GM19467 (cell line): ENCODE measurements around the gene GSC2.
"Not testable (repeated sequence)": the region's sequence is repeated elsewhere in the genome, so short reads cannot be mapped to it uniquely, and the experiment has no call there.

ENCODE experiments used
- ATAC-seq: cut with Tn5 transposase; IDR thresholded peaks from one replicate; pipeline ENCODE4 v1.9.1; 2021; ENCODE audit warnings: mild to moderate bottlenecking, moderate library complexity; ENCODE audit not compliant: unreplicated experiment

Gene GSC2

DNA sequence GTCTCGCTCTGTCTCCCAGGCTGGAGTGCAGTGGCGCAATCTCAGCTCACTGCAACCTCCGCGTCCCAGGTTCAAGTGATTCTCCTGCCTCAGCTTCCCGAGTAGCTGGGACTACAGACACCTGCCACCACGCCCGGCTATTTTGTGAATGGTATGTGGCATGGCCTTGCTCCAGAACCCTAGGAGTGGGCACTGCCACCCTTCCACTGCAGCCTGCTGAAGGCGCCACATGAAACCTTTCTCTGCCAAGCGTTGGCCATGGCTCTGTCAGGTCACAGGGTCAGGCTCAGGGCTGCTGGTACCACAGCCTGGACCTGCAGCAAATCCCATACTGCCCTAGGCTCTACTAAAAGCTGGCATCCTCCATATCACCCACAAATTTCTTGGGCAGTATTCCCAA is 6.0 kb upstream of the GSC2 start:
- not testable (repeated sequence) for ATAC-seq

DNA sequence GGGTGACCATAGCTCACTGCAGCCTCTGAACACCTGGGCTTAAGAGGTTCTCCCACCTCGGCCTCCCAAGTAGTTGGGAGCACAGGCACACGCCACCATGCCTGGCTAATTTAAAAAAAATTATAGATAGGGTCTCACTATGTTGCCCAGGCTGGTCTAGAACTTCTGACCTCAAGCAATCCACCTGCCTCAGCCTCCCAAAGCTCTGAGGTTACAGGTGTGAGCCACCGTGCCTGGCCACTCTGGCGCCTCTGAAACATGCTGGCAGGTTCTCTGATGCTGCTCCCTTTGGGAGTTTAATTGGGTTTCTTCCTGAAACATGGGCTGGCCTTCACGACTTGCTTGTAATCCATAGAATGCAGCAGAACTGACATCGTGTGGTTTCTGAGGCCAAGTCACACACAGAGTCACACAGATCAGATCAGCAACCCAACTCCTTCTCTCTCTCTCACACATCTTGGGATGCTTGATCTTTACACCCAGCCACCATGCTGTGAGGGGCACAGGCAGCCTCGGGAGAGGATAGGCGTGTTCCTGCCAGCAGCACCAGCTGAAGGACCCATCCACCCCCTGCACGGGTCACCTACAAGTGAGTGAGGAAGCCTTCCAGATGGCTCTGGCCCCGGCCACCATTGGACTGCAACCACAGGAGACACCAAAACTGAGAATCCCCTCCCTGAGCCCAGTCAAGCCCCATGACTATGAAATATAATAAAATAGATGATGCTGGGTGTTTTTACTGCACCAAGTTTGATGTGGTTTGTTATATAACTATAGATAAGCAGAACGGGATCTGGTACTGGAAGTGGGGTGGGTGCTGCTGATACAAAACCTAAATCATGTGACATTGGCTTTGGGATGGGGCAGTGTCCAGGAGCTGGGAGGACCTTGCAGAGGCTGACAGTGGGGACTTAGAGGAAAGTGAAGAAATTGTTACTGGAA is 3.1 kb upstream of the GSC2 start:
- no peak for ATAC-seq

DNA sequence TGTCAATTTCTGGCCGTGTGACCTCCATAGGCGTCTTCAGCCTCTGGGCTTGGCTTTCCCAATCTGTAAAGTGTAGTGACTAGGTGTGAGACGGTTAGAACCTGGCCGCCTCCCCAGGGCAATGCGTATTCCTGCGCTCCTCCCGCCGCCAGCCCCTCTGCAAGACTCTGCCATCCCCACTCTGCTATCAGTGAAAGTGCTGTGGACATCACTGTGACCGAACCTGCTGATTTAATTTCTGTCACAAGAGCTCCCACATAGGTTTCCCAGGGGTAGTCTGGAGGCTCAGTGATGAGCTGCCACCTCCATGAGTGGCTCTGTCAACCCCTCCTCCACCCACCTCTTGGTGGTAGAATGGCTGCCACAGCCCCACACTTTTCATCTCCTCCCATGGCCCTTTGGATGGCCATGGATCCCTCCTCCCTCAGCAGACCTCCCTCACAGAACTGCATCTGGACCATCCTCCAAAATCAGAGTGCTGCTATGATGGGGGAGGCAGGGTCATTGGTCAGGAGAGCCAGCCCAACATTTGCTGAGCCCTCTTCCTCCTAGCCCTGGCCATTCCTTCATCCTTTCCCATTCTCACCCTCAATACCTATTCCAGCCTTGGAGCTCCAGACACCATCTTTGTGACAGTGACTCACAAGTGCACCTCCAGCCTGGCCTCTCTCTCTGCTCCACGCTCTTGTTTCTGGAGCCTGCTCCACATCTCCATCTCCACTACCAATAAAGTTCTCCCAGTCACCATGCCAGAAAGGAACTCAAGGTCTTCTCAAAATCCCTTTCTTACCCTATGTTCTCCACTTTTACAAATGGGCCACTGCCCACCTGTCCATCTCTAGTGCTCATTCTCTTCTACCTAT is 1.5 kb upstream of the GSC2 start:
- ATAC-seq = no peak

DNA sequence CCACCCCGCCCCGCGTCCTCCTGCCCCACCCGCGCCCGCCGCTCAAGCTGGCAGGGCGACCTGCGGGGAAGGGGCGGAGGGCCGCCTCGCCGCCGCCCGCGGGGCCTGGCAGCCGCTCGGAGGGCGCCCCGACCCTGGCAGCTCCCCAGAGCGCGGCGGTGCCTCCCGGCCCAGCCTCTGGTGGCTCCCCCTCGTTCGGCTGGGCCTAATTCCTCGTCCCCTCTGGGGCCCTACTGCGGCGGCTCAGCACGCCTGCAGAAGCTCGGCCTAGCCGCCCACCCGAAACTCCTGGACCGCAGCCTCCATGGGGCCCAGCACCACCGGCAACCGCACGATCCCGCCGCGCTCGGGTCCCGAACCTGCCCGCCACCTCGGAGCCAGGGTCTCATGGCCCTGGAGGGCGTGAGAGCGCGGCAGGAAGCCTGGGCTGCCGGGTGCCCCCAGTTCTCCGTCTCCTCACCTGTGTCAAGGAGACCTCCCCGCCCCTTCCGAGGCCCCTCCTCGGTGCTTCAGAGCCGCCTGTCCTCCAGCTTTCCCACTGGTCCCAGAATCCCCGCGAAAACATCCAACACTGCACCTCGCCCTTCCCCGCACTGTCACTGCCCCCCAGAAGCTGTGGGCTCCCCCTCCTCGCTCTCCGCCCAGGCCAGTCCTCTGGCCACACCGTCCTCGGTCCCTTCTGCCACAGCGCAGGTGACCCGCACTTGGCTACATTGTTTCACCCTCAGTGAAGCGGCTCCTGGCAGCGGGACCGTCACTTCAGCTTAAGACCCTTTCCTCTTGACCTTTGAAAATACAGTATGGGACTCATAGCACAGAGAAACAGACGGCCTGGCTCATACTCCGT is 613 bp upstream of the GSC2 start:
- ATAC-seq = no peak

DNA sequence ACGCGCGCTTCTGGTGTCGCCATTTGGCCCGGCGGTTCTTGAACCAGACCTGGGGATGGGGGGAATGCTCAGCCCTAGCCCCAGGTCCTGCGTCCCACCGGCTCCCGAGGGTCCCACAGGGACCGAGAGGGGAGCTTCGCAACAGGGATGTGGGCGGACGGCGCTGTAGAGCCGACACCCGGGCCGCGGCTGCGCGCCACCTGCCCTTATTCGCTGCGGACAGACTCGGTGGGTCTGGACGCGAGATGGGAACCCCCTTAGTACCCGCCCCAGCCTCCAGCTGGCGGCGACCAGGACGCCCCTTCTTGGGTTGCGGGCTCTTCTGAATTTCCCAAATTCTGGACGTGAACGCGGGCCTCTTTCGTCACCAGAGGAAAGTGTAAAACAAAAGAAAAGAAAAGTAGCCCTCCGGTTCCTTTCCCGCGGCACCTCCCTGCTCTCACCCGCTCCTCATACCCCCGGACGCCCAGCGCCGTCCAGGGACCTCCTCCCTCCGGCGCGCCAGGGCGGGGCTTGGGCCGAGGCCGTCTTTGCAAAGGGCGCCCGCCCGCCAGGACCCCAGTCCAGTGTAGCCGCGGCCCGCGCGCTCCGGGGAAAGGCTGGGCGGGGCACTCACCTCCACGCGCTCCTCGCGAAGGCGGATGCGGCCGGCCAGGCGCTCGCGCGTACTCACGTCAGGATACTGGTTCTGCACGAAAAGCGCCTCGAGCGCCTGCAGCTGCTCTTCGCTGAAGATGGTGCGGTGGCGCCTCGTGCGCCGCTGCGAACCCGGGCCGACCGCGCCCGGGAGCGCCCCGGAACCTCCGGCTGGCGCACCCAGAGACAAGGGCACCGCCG is 827 bp downstream of the GSC2 start:
- ATAC-seq = no peak

DNA sequence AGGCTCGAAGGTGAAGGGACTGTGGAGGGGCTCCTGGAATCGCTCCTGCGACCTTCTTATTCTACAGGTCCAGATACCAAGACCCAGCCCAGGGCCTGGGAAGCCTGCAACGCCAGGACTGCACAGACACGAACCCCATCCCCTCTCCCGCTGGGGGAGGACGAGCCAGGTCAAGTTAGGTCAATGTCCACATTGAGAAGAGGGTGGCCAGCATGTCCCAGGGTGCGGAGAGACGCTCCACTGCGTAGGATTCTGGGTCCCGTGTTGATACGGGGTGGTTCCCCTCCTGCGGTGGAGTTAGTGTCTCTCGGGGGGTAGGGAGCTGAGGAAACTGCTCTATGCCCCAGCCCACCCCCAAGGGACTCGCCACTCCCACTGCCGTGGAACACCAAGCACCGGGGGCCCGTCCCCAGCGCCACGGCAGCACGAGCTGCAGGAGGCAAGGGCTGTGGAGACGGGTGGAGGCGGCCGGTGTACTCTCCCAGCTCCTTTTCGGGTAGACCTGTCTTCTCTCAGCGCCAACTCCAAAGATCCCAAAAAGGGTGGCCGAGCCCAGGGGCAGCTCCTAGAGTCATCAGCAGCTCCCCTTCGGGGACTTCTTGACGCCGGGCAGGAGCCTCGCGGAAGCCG is 1.6 kb downstream of the GSC2 start:
- ATAC-seq = no peak

DNA sequence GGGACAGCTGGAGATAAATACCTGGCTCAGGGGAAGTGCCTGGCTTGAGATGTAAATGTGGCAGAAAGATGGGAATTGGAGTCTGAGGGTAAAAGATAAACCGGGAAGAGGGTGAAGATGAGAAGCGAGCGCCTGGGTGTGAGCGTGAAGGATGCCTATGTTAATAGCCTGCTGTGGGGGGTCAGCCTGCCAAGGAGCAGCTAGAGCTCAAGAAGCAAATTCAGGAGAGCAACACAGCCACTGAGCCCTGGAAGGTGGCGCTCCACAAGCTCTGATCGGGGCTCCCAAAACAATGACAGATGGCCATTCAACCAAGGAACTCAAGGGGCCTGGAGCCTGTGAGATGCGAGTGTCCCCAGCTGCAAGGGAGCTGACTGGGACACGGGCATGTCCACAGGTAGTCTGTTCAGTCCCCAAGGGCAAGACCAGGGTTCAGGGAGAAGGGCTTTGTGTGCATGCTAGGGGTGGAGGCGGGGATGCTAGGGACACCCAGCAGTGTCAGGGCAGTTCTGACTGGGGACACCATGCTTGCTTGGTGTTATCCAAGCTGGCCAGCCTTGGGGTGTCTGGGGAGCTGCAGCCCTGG is 2.8 kb downstream of the GSC2 start:
- ATAC-seq = no peak

DNA sequence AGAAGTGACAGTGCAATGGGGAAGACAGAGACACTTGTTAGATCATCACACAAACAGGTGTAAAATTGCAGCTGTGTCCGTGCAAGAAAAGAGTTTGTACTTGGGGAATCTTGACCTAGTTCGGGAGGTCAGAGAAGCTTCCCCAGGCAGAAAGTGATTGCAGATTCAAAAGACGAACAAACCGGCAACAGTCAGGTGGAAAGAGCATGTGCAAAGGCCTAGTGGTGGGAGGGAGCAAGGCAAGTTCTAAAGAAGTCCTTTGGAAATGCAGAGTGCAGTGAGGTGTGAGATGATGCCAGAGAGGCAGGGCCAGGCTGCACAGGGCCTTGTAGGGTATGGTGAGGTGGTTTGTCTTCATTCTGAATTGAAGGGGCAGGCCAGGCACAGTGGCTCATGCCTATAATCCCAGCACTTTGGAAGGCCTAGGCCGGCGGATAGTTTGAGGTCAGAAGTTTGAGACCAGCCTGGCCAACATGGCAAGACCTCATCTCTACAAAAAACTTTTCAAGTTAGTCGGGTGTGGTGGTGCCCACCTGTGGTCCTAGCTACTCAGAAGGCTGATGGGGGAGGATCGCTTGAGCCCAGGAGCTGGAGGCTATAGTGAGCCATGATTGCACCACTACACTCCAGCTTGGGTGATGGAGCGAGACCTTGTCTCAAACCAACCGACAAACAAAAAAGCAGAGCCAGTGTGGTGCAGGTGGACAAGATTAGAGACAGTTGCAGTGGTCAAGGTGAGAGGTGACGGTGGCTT is 3.7 kb downstream of the GSC2 start:
- no peak for ATAC-seq

DNA sequence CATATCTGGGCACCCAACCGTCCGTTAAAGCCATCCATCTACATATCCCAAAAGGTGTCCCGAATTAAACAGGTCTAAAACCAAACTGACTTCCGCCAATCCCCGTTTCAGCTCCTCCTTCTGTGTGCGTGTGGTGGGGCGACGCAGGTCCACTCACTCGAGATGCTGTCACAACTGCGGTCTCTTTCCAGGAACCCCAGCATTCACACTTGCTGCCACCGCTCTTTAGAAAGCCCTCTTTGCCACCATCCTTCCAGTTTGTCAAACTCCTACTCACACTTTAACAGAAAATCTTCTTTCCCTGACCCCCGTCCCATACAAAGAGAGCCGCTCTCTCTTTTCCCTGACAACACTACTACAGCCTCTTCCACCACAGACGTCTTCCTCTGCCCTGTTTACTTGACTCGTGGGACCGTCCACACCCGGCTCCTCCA is 6.1 kb downstream of the GSC2 start:
- no peak for ATAC-seq

DNA sequence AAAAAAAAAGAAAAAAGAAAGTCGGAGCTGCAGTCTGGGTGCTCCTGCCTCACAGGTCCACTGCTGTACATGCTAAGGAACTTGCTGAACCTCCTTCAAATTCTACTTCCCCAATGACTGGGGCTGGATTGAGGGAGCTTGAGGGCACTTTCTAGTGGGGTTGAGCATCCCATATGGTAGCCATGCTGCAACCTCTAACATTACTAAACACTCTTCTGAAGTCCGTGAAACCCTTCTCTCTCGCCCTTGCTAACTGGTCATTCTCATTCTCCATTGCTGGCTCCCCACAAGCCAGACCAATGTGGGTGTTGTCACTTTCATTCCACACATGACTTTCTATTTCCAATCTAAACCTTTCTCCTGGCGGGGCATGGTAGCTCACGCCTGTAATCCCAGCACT is 6.9 kb downstream of the GSC2 start:
- ATAC-seq = no peak

DNA sequence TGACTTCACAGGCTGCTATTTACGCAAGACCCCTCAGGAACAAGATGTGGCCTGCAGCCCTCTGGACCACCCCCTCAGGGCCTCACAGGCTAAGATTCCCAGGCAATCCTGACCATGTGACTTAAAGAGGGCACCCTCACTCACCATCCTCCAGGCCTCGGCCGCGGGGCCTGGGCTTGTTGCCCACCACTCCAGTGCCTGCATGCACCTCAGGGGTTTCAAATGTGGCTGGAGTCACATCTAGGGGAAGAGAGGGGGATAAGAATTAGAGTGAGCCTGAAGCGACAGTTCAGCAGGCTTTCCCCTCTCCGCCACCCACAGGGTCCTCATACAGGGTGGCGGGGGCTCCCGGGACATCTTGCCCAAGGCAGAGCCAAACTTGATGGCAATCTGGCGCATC is 7.7 kb downstream of the GSC2 start:
- ATAC-seq = no peak

DNA sequence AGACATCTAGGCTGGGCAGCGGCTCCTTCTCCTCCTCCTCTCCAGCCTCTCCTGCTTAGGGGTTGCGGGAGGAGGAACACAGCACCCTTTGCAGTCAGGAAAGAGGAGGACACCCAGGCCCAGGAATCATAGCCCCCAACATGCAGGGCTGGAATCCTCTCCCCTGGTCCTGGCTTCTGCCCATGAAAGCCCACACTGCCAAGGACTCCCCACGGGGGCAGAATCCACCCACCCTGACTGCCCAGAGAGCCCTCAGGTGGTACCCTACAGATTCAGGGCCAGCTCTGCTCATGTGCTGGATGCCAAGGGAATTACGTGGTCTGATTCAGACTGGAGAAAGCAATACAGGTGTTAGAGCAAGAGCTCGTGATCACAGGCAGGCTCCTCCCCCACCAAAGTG is 10.1 kb downstream of the GSC2 start:
- ATAC-seq = no peak

DNA sequence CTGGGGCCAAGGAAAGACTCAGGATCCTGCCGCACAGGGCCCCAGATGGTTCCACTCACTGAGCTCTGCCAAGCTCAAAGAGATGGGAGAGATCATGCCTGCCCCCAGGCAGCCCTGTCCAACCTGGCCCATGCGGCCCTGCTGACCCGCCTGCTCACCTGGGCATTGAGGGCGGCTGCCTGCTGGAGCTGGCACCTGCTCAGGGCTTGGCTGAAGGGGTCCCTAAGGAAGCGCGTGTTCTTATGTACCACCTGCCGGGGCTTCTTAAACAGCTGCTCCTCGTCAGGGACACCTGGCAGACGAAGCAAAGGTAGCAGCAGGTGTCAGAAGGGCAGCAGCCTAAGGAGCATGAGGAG is 11.1 kb downstream of the GSC2 start:
- ATAC-seq = no peak

DNA sequence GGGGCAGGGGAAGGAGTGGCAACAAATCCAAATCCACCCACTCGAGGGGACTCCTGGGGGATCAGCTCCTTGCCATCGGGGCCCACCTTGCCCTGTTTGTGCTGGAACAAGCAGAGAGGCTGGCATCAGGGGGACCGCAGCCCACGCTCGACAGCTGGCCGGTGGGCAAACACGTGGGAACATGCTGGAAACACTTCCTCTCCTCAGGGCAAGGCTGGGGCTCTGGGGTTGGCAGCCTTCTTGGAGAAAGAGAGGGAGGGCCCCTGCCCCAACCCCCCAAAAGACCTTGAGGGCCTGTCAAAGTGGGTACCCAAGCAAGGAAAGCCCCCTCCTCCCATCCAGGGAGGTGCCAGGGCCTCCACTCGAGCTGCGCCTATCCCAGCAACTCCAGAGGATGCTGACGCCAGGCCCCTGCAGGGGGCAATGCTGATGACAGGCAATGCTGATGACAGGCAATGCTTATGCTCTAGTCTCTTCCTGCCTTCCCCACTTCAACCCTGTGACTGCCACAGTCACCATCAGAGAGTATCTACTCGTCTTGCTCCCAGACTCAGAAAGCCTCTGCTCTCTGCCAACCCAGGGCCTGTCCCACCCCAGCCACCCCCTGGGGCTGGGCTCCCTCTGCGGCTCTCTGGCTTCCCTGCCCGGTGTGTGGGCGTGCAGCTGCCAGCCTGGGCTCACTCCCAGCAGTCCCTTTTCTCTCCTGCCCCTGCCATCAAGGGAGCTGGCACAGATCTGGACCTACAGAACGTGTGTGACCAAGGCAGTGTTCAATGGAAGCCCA is 11.7 kb downstream of the GSC2 start:
- ATAC-seq = no peak

DNA sequence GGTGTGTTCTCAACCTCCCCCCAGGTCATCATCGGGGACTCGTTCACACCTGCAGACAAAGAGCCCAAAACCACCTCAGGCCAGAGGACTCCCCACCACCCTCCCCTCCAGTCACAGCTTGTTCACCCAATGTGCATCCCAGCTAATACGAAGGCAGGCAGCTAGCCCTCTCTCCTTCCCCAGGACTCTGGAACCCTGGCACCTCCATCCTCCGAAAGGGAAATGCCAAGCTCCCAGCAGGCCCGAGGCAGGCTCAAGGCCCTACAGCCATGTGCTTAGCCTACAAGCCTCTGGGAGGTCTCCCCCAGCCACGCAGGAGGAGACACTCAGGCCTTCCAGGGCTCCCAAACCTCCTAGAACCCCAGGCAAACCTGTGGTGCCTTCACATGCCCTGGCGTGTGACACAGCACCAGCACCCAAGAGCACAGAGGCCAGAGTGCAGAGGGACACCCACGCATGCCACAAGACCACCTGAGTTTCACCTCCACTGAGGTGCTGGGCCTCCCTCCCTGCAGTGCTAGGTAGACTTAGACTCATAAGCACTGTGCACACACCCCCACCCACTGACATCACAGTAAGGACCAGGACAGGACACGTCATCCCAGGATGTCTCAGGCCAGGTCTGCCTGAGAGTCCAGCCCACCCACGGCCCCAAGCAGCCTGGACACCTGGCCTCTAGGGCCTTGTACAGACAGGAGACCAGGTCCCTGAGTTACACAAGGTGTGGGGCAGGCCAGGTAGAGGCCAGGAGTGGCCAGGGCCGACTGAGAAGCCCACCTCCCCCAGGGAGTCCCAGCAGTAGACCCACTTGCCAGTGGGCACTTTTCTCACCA is 12.5 kb downstream of the GSC2 start:
- ATAC-seq = no peak

DNA sequence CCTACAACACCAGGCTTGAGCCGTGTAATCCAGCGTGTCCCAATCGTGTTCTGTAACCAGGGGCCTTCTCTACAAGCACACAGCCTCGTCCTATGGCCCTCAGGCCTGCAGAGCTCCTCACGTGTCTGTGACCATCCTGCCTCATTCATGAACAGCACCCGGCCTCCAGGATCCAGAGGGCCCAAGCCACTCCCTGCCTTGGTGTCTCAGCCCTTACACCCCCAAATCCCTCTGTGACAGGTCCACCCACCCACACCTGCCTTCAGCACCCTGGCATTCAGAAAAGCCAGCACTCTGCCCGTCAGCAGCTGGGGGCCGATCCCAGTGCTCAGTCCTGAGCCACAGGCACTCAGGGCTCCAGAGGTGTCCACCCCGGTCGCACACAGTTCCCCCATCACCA is 13.2 kb downstream of the GSC2 start:
- ATAC-seq = no peak

DNA sequence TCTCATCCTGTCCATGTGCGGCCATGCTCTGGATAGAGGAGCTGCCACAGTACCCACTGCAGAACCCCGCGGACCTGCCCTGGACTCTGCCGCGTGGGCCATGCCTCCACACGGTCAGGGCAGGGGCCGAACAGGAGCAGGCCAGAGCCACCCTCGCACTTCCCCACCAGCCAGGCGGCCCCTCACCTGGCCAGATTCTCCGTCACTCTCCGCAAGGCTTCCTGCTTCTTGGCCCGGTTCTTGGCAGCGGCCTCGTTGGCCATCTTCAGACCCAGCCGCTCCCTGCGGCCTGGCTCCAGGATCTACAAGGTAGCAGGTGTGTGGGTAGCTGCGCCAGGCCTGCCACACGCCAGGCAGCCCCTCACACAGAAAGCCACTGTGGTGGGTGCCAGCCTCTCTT is 15.2 kb downstream of the GSC2 start:
- no peak for ATAC-seq
